Kidney epithelial cell (primary cell): ENCODE results near the gene NEMF. TPM values are rescaled to one million over a fixed set of nuclear protein-coding genes. Genes with fewer than 3 reads are reported as not detected.
A peak's percentile ranks its signal among the peaks of the same experiment; 100 is the strongest.
"Not testable (repeated sequence)": the region's sequence is repeated elsewhere in the genome, so short reads cannot be mapped to it uniquely, and the experiment has no call there.

Source experiments
- DNase-seq: peaks from one replicate; pipeline ENCODE4 v3.0.0-alpha.2; 2010; ENCODE audit warnings: low read depth
- H3K27me3 ChIP-seq: 2 replicates; pipeline ENCODE4 v1.6.0; 2011; ENCODE audit warnings: low read length; ENCODE audit not compliant: control insufficient read depth, insufficient read depth
- H3K36me3 ChIP-seq: 2 replicates; pipeline ENCODE4 v1.5.1; 2011; ENCODE audit warnings: low read length; ENCODE audit not compliant: control insufficient read depth, insufficient read depth
- H3K4me3 ChIP-seq: 2 replicates; pipeline ENCODE4 v1.5.1; 2011; ENCODE audit warnings: low read depth, mild to moderate bottlenecking, control low read depth, low read length
- CTCF ChIP-seq: IDR thresholded peaks from 2 replicates; pipeline ENCODE4 v1.5.1; 2011; ENCODE audit warnings: mild to moderate bottlenecking, moderate library complexity, low read length, control low read depth, inconsistent platforms; ENCODE audit not compliant: insufficient read depth, poor library complexity, severe bottlenecking
- total RNA-seq: library from RNA; depleted of rRNA; stranded (reverse); fragments of >200 nt; gene quantifications from 2 replicates; pipeline ENCODE4 v1.2.3, GENCODE V29; 2015

Gene NEMF
- total RNA-seq, 1 donor from 2014 or later, result 34.3 TPM

DNA sequence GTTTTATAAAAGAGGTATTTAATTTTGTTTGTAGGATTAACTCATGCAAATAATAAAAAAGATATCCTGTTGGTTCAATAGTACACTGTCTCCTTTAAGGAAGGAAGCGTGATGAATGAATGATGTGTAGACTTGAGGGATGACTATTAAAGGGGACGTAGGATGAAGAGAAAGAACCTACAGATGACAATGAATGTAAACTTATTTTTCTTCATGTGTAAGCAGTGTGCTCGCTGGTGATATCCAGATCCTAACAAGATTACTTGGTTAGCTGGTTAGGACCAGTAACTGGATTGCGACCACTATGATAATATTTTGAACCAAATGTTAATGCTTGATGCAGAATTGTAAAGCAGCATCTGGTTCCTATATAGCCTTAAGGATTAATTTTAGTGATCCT, 42.9 kb upstream of the NEMF start:
- Histone ChIP-seq H3K36me3 (no peaks in the 10 kb centered on the region), H3K27me3 (no peaks in the 10 kb centered on the region), H3K4me3 (peak overlapping the region; percentile 94)
- no peak for TF ChIP-seq CTCF
- DNase-seq, result no peak

DNA sequence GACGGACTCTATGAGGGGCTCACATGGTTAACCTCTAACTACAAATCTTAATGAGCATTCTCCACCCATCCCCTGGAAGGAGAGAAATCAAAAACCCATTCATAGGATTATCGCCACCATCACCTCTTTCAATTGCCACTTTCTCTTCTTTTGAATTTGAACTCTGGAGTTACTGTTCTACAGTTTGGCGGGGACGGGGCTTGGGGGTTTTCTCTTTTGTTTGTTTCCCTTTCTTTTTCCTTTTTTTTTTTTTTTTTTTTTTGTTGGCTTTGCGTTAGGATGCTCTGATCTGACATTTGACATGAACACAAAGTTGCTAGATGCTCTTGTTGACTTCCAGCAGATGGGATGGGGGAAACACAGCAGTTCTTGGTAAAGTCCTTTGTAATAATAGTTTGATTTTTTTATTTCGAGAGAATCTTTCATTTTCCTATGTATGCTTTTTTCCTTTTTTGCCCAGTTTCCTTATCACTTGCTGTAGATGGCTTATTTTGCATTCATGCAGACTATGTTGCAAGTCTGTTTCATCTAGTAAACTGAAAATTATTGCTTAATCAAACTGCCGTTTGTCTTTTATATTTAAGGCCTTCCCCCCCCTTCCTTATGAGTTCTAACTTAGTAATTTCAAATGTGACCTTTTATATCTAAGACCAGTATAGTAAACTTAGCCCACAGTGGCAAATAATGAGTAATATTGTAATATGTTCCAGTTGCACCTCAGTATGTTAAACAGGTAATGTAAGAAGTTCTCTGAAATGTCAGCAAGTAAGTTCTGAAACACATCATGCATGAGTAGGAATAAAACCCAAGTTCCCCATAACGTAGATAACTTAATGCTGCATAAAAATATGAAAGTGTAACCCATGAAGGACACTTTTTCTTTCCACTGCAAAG, 41.9 kb upstream of the NEMF start:
- H3K4me3 ChIP-seq, result peak overlapping the region; percentile 94
- H3K36me3 ChIP-seq, DNase-seq, H3K27me3 ChIP-seq: not testable (repeated sequence)

- TF ChIP-seq CTCF, result no peak
- H3K27me3 ChIP-seq, result no peaks in the 10 kb centered on the region
- peak overlapping the region; percentile 94 for H3K4me3 ChIP-seq
- H3K36me3 ChIP-seq, result no peaks in the 10 kb centered on the region
- no peak for DNase-seq
These were observed 41.0 kb upstream of the NEMF start for GRCh38 chr14:49893309-49894213.

GRCh38 chr14:49892636-49893308, 40.2 kb upstream of the NEMF start, which contains the start of gene ARF6:
TSS of gene ARF6 (plus strand) at chr14:49893082. CDS start at chr14:49893737, 655 bp downstream.
- Histone ChIP-seq H3K27me3 (no peaks in the 10 kb centered on the region), H3K36me3 (no peaks in the 10 kb centered on the region), H3K4me3 (peak within 1 kb of the TSS; percentile 94)
- peak; percentile 85 for DNase-seq
- TF ChIP-seq CTCF, result no peak

DNA sequence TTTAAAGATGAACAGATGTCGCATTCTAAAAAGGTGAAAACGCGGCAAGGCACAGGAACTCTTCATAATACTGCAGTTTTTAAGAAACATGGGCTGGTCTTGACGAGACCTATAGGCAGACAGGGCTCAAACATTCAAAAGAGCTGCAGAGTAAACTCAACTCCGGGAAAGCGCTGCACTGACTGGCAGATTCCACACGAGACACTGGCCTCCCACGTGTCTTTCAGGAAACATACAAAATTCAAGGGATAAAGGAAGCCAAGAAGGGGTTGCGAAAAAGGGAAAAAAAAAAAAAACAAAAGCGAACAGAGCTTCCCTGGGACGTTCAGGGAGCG, 39.7 kb upstream of the NEMF start:
- no peak for TF ChIP-seq CTCF
- no peak for DNase-seq
- H3K36me3 ChIP-seq, result no peaks in the 10 kb centered on the region
- no peaks in the 10 kb centered on the region for H3K27me3 ChIP-seq
- H3K4me3 ChIP-seq, result peak overlapping the region; percentile 94

GRCh38 chr14:49888293-49888692, 35.7 kb upstream of the NEMF start:
- Histone ChIP-seq H3K27me3 (no peaks in the 10 kb centered on the region), H3K4me3 (no peak overlapping the region), H3K36me3 (no peaks in the 10 kb centered on the region)
- DNase-seq, result no peak
- no peak for TF ChIP-seq CTCF
